Measurements from ENCODE around the gene YTHDF1.

- TF ChIP-seq CTCF (IDR thresholded peaks at IDR 0.05; ENCODE audit: low read depth, low read length) (no peak), EZH2phosphoT487 (IDR thresholded peaks at IDR 0.05; ENCODE audit: low read depth) (no peak)
Observed at GRCh38 chr20:63233924-63234323, 18.0 kb upstream of the YTHDF1 start.

Measured in OCI-LY3 (cell line).